ENCODE measurements around the gene ATP2C2.

The ATP2C2 gene

GRCh38 chr16:84486551-84487235 lies 118.4 kb downstream of the ATP2C2 start:
- DNase-seq (ENCODE audit: low read depth in 4 of 4, low spot score in 1 of 4) = no peak

- no peak for DNase-seq (ENCODE audit: low read depth in 4 of 4, low spot score in 1 of 4)
Observed at GRCh38 chr16:84487358-84487757, 119.0 kb downstream of the ATP2C2 start.

GRCh38 chr16:84489131-84489530 lies 120.8 kb downstream of the ATP2C2 start:
- DNase-seq (ENCODE audit: low read depth in 4 of 4, low spot score in 1 of 4) = no peak

- no peak for DNase-seq (ENCODE audit: low read depth in 4 of 4, low spot score in 1 of 4)
Observed at GRCh38 chr16:84495506-84495905, 127.2 kb downstream of the ATP2C2 start.

- no peak for DNase-seq (ENCODE audit: low read depth in 4 of 4, low spot score in 1 of 4)
Observed at GRCh38 chr16:84496991-84497390, 128.7 kb downstream of the ATP2C2 start.

- no peak for DNase-seq (ENCODE audit: low read depth in 4 of 4, low spot score in 1 of 4)
Observed at GRCh38 chr16:84497418-84498222, 129.3 kb downstream of the ATP2C2 start.

GRCh38 chr16:84498223-84498610 lies 129.9 kb downstream of the ATP2C2 start:
- no peak for DNase-seq (ENCODE audit: low read depth in 4 of 4, low spot score in 1 of 4)

GRCh38 chr16:84498859-84499620 lies 130.7 kb downstream of the ATP2C2 start:
- DNase-seq (ENCODE audit: low read depth in 4 of 4, low spot score in 1 of 4) = no peak

- no peak for DNase-seq (ENCODE audit: low read depth in 4 of 4, low spot score in 1 of 4)
Observed at GRCh38 chr16:84499638-84500037, 131.3 kb downstream of the ATP2C2 start.

GRCh38 chr16:84500531-84500930 lies 132.2 kb downstream of the ATP2C2 start:
- DNase-seq (ENCODE audit: low read depth in 4 of 4, low spot score in 1 of 4) = no peak

GRCh38 chr16:84501077-84501735 lies 132.9 kb downstream of the ATP2C2 start:
- DNase-seq (ENCODE audit: low read depth in 4 of 4, low spot score in 1 of 4) = no peak

GRCh38 chr16:84502075-84502474 lies 133.7 kb downstream of the ATP2C2 start:
- no peak for DNase-seq (ENCODE audit: low read depth in 4 of 4, low spot score in 1 of 4)

- no peak for DNase-seq (ENCODE audit: low read depth in 4 of 4, low spot score in 1 of 4)
Observed at GRCh38 chr16:84502581-84502980, 134.2 kb downstream of the ATP2C2 start.

GRCh38 chr16:84503751-84504395 lies 135.5 kb downstream of the ATP2C2 start:
- no peak for DNase-seq (ENCODE audit: low read depth in 4 of 4, low spot score in 1 of 4)

- DNase-seq (ENCODE audit: low read depth in 4 of 4, low spot score in 1 of 4) = peak; percentile 90 to 99 (median 96)
Observed at GRCh38 chr16:84504420-84505248, 136.3 kb downstream of the ATP2C2 start, which contains the start of gene MEAK7. Gene MEAK7 (minus strand): TSS chr16:84504659. CDS start chr16:84498086, 6,573 bp downstream.

- DNase-seq (ENCODE audit: low read depth in 4 of 4, low spot score in 1 of 4) = no peak
Observed at GRCh38 chr16:84505249-84506187, 137.2 kb downstream of the ATP2C2 start.

GRCh38 chr16:84507011-84507982 lies 139.0 kb downstream of the ATP2C2 start:
- DNase-seq (ENCODE audit: low read depth in 4 of 4, low spot score in 1 of 4) = no peak

GRCh38 chr16:84508502-84508901 lies 140.2 kb downstream of the ATP2C2 start:
- DNase-seq (ENCODE audit: low read depth in 4 of 4, low spot score in 1 of 4) = no peak

Data from stimulated activated CD4-positive, alpha-beta T cell treated with anti-CD3 and anti-CD28 coated beads, Interleukin-1b, Interleukin-23, amount 100 ng/mL, for 24 hours (primary cell).